ENCODE measurements around the gene FAM168A.

The FAM168A gene

DNA sequence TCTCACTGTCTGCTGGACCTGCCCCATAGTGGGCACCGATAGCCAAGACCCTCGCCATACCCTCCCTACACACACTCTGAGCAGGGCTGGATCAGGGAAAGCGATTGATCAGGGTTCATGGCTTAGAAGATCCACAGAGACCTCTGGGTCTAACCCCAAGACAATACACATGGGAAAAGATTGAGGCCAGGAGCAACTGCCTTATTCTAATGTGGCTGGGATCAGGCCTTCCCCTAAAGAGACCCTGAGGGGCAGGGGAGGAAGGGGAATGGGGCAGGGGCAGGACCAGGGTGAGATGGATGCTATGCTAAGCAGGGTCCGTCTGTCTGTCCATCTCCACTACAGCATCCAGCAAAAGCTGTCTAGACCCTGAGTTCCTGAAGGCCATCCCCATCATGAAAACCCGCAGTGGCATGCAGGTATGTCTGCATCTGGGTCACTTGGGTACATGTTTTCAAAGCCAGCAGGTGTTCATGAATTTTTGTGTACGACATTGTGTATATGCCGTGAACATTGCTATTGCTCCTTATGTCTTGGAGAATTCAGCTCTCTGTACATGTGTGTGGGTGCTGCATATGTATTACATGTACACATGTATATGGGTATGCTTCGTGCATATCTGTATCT is 237.1 kb downstream of the FAM168A start:
- Histone ChIP-seq H3K36me3 (replicated peaks; ENCODE audit: low read depth, low read length) (no peaks in the 10 kb centered on the region), H3K79me2 (ENCODE audit: low read length) (no peaks in the 10 kb centered on the region), H3K4me1 (ENCODE audit: low read length) (no peaks in the 10 kb centered on the region), H3K27me3 (ENCODE audit: low read depth, low read length) (no peaks in the 10 kb centered on the region), H3K9me3 (ENCODE audit: insufficient read depth, low read length) (no peaks in the 10 kb centered on the region), H3K4me3 (ENCODE audit: low read length) (no peak overlapping the region), H4K20me1 (ENCODE audit: insufficient read depth, low read length) (no peaks in the 10 kb centered on the region), H3K27ac (ENCODE audit: low read length) (no peak overlapping the region), H2AFZ (ENCODE audit: low read depth, low read length) (no peak overlapping the region), H3K9ac (ENCODE audit: low read length) (no peak overlapping the region), H3K4me2 (ENCODE audit: low read length) (no peak overlapping the region)
- TF ChIP-seq EZH2phosphoT487 (IDR thresholded peaks at IDR 0.05; ENCODE audit: low read depth), result no peak
- TF ChIP-seq CTCF (IDR thresholded peaks at IDR 0.05; ENCODE audit: low read depth, low read length), result no peak

DNA sequence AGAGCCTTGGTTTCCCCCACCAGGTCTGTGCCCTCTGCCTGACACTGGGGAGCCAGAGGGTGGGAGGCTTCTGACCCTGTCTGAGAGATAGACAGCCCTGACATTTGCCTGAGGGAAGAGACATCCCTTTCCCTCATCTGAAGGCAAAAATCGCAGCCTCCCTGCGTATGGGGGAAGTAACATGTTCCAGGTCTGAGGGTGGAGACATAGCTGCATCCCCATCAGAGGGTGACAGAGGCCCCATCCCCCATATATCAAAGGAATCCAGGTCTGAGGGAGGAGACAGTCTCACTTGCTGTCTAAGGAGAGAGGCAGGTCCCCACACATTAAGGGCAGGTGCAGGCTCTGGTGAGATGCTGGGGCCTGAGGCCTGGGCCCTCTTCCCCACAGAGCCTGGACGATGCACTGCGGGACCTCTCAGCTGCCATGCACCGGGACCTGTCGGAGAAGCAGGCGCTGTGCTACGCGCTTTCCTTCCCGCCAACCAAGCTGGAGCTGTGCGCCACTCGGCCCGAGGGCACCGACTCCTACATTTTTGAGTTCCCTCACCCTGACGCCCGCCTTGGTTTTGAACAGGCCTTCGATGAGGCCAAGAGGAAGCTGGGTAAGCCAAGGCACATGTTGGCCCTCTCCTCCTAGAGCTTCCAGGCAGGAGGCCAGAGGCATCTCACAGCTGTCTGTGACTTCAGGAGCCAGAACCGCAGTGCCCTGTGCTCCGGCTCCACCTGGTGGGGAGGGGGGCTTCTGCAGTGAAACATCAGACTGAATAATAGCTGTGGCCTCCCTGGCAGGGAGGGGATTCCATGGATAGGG is 237.8 kb downstream of the FAM168A start:
- Histone ChIP-seq H3K4me3 (ENCODE audit: low read length) (no peak overlapping the region), H3K4me2 (ENCODE audit: low read length) (no peak overlapping the region), H3K36me3 (replicated peaks; ENCODE audit: low read depth, low read length) (no peaks in the 10 kb centered on the region), H3K27me3 (ENCODE audit: low read depth, low read length) (no peaks in the 10 kb centered on the region; the same call in 1 of the 2 replicates), H2AFZ (ENCODE audit: low read depth, low read length) (no peak overlapping the region), H3K79me2 (ENCODE audit: low read length) (no peaks in the 10 kb centered on the region), H4K20me1 (ENCODE audit: insufficient read depth, low read length) (no peaks in the 10 kb centered on the region), H3K9me3 (ENCODE audit: insufficient read depth, low read length) (no peaks in the 10 kb centered on the region), H3K27ac (ENCODE audit: low read length) (no peak overlapping the region), H3K4me1 (ENCODE audit: low read length) (no peaks in the 10 kb centered on the region), H3K9ac (ENCODE audit: low read length) (no peak overlapping the region)
- TF ChIP-seq CTCF (IDR thresholded peaks at IDR 0.05; ENCODE audit: low read depth, low read length) (peak; percentile 54), EZH2phosphoT487 (IDR thresholded peaks at IDR 0.05; ENCODE audit: low read depth) (no peak)

- Histone ChIP-seq H3K79me2 (ENCODE audit: low read length) (no peaks in the 10 kb centered on the region), H3K36me3 (replicated peaks; ENCODE audit: low read depth, low read length) (no peaks in the 10 kb centered on the region), H3K4me1 (ENCODE audit: low read length) (no peaks in the 10 kb centered on the region), H4K20me1 (ENCODE audit: insufficient read depth, low read length) (no peaks in the 10 kb centered on the region), H3K27ac (ENCODE audit: low read length) (no peak overlapping the region), H3K4me3 (ENCODE audit: low read length) (no peak overlapping the region), H3K27me3 (ENCODE audit: low read depth, low read length) (no peaks in the 10 kb centered on the region; the same call in 1 of the 2 replicates), H3K9me3 (ENCODE audit: insufficient read depth, low read length) (no peaks in the 10 kb centered on the region), H3K4me2 (ENCODE audit: low read length) (no peak overlapping the region), H2AFZ (ENCODE audit: low read depth, low read length) (no peak overlapping the region), H3K9ac (ENCODE audit: low read length) (no peak overlapping the region)
- TF ChIP-seq EZH2phosphoT487 (IDR thresholded peaks at IDR 0.05; ENCODE audit: low read depth) (no peak), CTCF (IDR thresholded peaks at IDR 0.05; ENCODE audit: low read depth, low read length) (no peak)
Measured at GRCh38 chr11:73359341-73359740, 238.6 kb downstream of the FAM168A start.

GRCh38 chr11:73358071-73358470 is 239.8 kb downstream of the FAM168A start:
- TF ChIP-seq EZH2phosphoT487 (IDR thresholded peaks at IDR 0.05; ENCODE audit: low read depth), result no peak
- no peak for TF ChIP-seq CTCF (IDR thresholded peaks at IDR 0.05; ENCODE audit: low read depth, low read length)
- no peak overlapping the region for H2AFZ ChIP-seq (ENCODE audit: low read depth, low read length)
- no peaks in the 10 kb centered on the region; the same call in 1 of the 2 replicates for H3K27me3 ChIP-seq (ENCODE audit: low read depth, low read length)
- no peaks in the 10 kb centered on the region for H3K4me1 ChIP-seq (ENCODE audit: low read length)
- no peaks in the 10 kb centered on the region for H3K36me3 ChIP-seq (replicated peaks; ENCODE audit: low read depth, low read length)
- H3K4me3 ChIP-seq (ENCODE audit: low read length), result no peak overlapping the region
- no peaks in the 10 kb centered on the region for H3K79me2 ChIP-seq (ENCODE audit: low read length)
- no peak overlapping the region for H3K9ac ChIP-seq (ENCODE audit: low read length)
- no peak overlapping the region for H3K4me2 ChIP-seq (ENCODE audit: low read length)
- H3K9me3 ChIP-seq (ENCODE audit: insufficient read depth, low read length), result no peaks in the 10 kb centered on the region
- no peak overlapping the region for H3K27ac ChIP-seq (ENCODE audit: low read length)
- no peaks in the 10 kb centered on the region for H4K20me1 ChIP-seq (ENCODE audit: insufficient read depth, low read length)

Measured in OCI-LY3 (cell line).